ENCODE measurements around the gene NFKB2. TPM values are rescaled to one million over a fixed set of nuclear protein-coding genes. Genes with fewer than 3 reads are reported as not detected.

The NFKB2 gene
- total and polyA plus RNA-seq, 2 donors (not counting 1 experiment from before 2014, with no cell fraction given), result 7.6 to 23.3 TPM

- no peaks in the 10 kb centered on the region for H4K20me1 ChIP-seq (ENCODE audit: control insufficient read depth, extremely low read depth, insufficient read depth, low read length)
- H3K27me3 ChIP-seq (ENCODE audit: control insufficient read depth, insufficient read depth, low read length), result no peaks in the 10 kb centered on the region
- H2AFZ ChIP-seq (ENCODE audit: low read length), result no peak overlapping the region
- H3K4me2 ChIP-seq (ENCODE audit: extremely low read depth, insufficient read depth, low read length), result peak overlapping the region; percentile 45
- TF ChIP-seq CTCF (conservative IDR thresholded peaks at IDR 0.05 in 1 of 2, IDR thresholded peaks at IDR 0.05 in 1 of 2; ENCODE audit: low read depth in 1 of 2, low read length in 2 of 2) (no peak), EZH2 (IDR thresholded peaks at IDR 0.05; ENCODE audit: low read length, missing control alignments) (no peak)
- H3K27ac ChIP-seq (ENCODE audit: insufficient read depth, low read length), result no peak overlapping the region
- no peaks in the 10 kb centered on the region for H3K36me3 ChIP-seq (ENCODE audit: control insufficient read depth, insufficient read depth, low read length)
- no peaks in the 10 kb centered on the region for H3K9me3 ChIP-seq (ENCODE audit: control insufficient read depth, insufficient read depth, low read depth, low read length)
- DNase-seq (ENCODE audit: low read depth in 2 of 2), result no peak
- H3K79me2 ChIP-seq (ENCODE audit: control insufficient read depth, insufficient read depth, low read length), result peaks cover 7% of the 10 kb centered on the region
- H3K4me3 ChIP-seq (replicated peaks in 1 of 4; ENCODE audit: control extremely low read depth in 1 of 4, insufficient read depth in 1 of 4, low read depth in 3 of 4, low read length in 4 of 4), result peak overlapping the region in 1 of 4 experiments; percentile 53
- H3K4me1 ChIP-seq (ENCODE audit: control insufficient read depth, extremely low read depth, insufficient read depth, low read length), result peaks cover 11% of the 10 kb centered on the region
- H3K9ac ChIP-seq (ENCODE audit: insufficient read depth, low read length), result no peak overlapping the region
Measured at GRCh38 chr10:102436312-102436711, 40.8 kb downstream of the NFKB2 start.

DNA sequence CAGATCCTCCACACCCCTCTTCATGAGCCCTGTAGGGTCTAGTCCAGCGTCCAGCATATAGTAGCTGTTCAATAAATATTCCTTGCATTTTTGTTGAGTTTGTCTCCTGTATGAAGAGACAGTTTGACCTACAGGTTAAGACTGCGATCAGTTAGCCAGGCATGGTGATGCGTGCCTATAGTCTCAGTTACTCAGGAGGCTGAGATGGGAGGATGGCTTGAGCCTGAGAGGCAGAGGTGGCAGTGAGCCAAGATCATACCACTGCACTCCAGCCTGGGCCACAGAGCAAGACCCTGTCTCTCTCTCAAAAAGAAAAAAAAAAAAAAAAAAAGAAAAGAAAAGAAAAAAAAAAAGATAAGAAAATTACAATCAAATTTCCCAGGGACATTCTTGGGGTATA is 42.0 kb downstream of the NFKB2 start:
- DNase-seq (ENCODE audit: low read depth in 2 of 2), result no peak
- Histone ChIP-seq H3K4me1 (ENCODE audit: control insufficient read depth, extremely low read depth, insufficient read depth, low read length) (peaks cover 8% of the 10 kb centered on the region), H3K9me3 (ENCODE audit: control insufficient read depth, insufficient read depth, low read depth, low read length) (no peaks in the 10 kb centered on the region), H3K79me2 (ENCODE audit: control insufficient read depth, insufficient read depth, low read length) (no peaks in the 10 kb centered on the region), H3K4me3 (replicated peaks in 1 of 4; ENCODE audit: control extremely low read depth in 1 of 4, insufficient read depth in 1 of 4, low read depth in 3 of 4, low read length in 4 of 4) (no peak overlapping the region), H2AFZ (ENCODE audit: low read length) (no peak overlapping the region), H3K27ac (ENCODE audit: insufficient read depth, low read length) (no peak overlapping the region), H3K9ac (ENCODE audit: insufficient read depth, low read length) (no peak overlapping the region), H3K27me3 (ENCODE audit: control insufficient read depth, insufficient read depth, low read length) (peaks cover 2% of the 10 kb centered on the region), H3K36me3 (ENCODE audit: control insufficient read depth, insufficient read depth, low read length) (no peaks in the 10 kb centered on the region), H4K20me1 (ENCODE audit: control insufficient read depth, extremely low read depth, insufficient read depth, low read length) (no peaks in the 10 kb centered on the region), H3K4me2 (ENCODE audit: extremely low read depth, insufficient read depth, low read length) (no peak overlapping the region)
- TF ChIP-seq CTCF (conservative IDR thresholded peaks at IDR 0.05 in 1 of 2, IDR thresholded peaks at IDR 0.05 in 1 of 2; ENCODE audit: low read depth in 1 of 2, low read length in 2 of 2) (no peak), EZH2 (IDR thresholded peaks at IDR 0.05; ENCODE audit: low read length, missing control alignments) (no peak)

DNA sequence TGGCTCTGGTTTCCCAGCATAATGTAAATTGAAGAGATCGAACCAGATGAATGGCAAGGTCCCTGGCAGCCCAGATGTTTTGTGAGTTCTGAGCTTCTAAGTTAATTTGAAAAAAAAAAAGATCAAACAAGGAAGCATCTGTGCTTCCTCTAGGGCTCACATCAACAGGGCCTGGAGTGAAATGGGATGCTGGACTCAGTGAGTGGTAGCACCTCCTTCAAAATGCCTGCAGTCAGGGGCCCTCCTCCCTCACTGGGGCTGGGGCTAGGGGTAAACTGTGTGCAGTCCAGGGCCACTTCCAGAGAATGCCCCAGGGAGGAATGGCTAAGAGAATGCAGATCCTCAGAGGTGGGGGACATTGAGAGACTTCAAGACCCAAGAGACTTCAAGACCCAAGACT is 42.9 kb downstream of the NFKB2 start:
- peaks cover 2% of the 10 kb centered on the region for H3K27me3 ChIP-seq (ENCODE audit: control insufficient read depth, insufficient read depth, low read length)
- H3K27ac ChIP-seq (ENCODE audit: insufficient read depth, low read length), result no peak overlapping the region
- H3K9me3 ChIP-seq (ENCODE audit: control insufficient read depth, insufficient read depth, low read depth, low read length), result no peaks in the 10 kb centered on the region
- no peak for DNase-seq (ENCODE audit: low read depth in 2 of 2)
- no peaks in the 10 kb centered on the region for H3K36me3 ChIP-seq (ENCODE audit: control insufficient read depth, insufficient read depth, low read length)
- no peaks in the 10 kb centered on the region for H3K79me2 ChIP-seq (ENCODE audit: control insufficient read depth, insufficient read depth, low read length)
- H4K20me1 ChIP-seq (ENCODE audit: control insufficient read depth, extremely low read depth, insufficient read depth, low read length), result no peaks in the 10 kb centered on the region
- H3K4me2 ChIP-seq (ENCODE audit: extremely low read depth, insufficient read depth, low read length), result no peak overlapping the region
- H3K4me3 ChIP-seq (replicated peaks in 1 of 4; ENCODE audit: control extremely low read depth in 1 of 4, insufficient read depth in 1 of 4, low read depth in 3 of 4, low read length in 4 of 4), result no peak overlapping the region
- no peak overlapping the region for H3K9ac ChIP-seq (ENCODE audit: insufficient read depth, low read length)
- no peak overlapping the region for H2AFZ ChIP-seq (ENCODE audit: low read length)
- TF ChIP-seq CTCF (conservative IDR thresholded peaks at IDR 0.05 in 1 of 2, IDR thresholded peaks at IDR 0.05 in 1 of 2; ENCODE audit: low read depth in 1 of 2, low read length in 2 of 2) (no peak), EZH2 (IDR thresholded peaks at IDR 0.05; ENCODE audit: low read length, missing control alignments) (no peak)
- peaks cover 8% of the 10 kb centered on the region for H3K4me1 ChIP-seq (ENCODE audit: control insufficient read depth, extremely low read depth, insufficient read depth, low read length)

All from fibroblast of lung (primary cell).